PC-3 (cell line): ENCODE measurements around the gene CHGA. TPM values are rescaled to one million over a fixed set of nuclear protein-coding genes. Genes with fewer than 3 reads are reported as not detected.

Experiments
- ATAC-seq: fragments of 200-7000 bp; cut with Tn5 transposase; 2 replicates; pipeline ENCODE4 v1.9.1; 2020; ENCODE audit warnings: mild to moderate bottlenecking, moderate library complexity
- BruUV-seq: library from RNA; stranded (reverse); fragments of 400-500 nt; replicated peaks from 2 replicates; lab custom pipeline; 2021; lab: Mats Ljungman, UMichigan
- CTCF ChIA-PET: fragments of 300-600 bp; sonication (Branson Sonifier 250); formaldehyde crosslinking; loops from one replicate; lab custom pipeline; 2022; ENCODE audit warnings: antibody characterized with exemption; lab: Charles Lee
- POLR2A ChIA-PET: fragments of 300-600 bp; sonication (Branson Sonifier 250); formaldehyde crosslinking; loops from one replicate; lab custom pipeline; 2022; ENCODE audit warnings: antibody characterized with exemption; ENCODE audit not compliant: unreplicated experiment; lab: Charles Lee
- DNase-seq: peaks from one replicate; pipeline ENCODE4 v3.0.0-alpha.2; 2015
- H2AFZ ChIP-seq: fragments of 300-600 bp; sonication (generic); 2 replicates; pipeline ENCODE4 v1.6.0; 2016; ENCODE audit warnings: antibody characterized with exemption, low read length
- H3F3A ChIP-seq: fragments of 300-600 bp; sonication (generic); one replicate; pipeline ENCODE4 v1.6.0; 2017; ENCODE audit warnings: antibody characterized with exemption, low read length, control low read depth, mild to moderate bottlenecking; ENCODE audit not compliant: unreplicated experiment
- H3K27ac ChIP-seq: fragments of 300-600 bp; sonication (generic); 2 replicates; pipeline ENCODE4 v1.5.1; 2016; ENCODE audit warnings: mild to moderate bottlenecking, low read length
- H3K27me3 ChIP-seq: fragments of 300-600 bp; sonication (generic); 2 replicates; pipeline ENCODE4 v1.6.1; 2016; ENCODE audit warnings: low read length, mixed read lengths
- H3K36me3 ChIP-seq: fragments of 300-600 bp; sonication (generic); 2 replicates; pipeline ENCODE4 v1.6.1; 2016; ENCODE audit warnings: low read depth, mixed run types, low read length, mixed read lengths
- H3K4me1 ChIP-seq: fragments of 300-600 bp; sonication (generic); 2 replicates; pipeline ENCODE4 v1.5.1; 2016; ENCODE audit warnings: low read length; ENCODE audit not compliant: insufficient read depth
- H3K4me2 ChIP-seq: fragments of 300-600 bp; sonication (generic); 2 replicates; pipeline ENCODE4 v1.6.0; 2016; ENCODE audit warnings: low read length
- H3K4me3 ChIP-seq: fragments of 300-600 bp; sonication (generic); 2 replicates; pipeline ENCODE4 v1.5.1; 2016; ENCODE audit warnings: mild to moderate bottlenecking, low read length, mixed read lengths
- H3K79me2 ChIP-seq: fragments of 300-600 bp; sonication (generic); 2 replicates; pipeline ENCODE4 v1.6.1; 2017; ENCODE audit warnings: low read length, mixed read lengths
- H3K9ac ChIP-seq: fragments of 300-600 bp; sonication (generic); 2 replicates; pipeline ENCODE4 v1.6.0; 2016; ENCODE audit warnings: mild to moderate bottlenecking, low read length
- H3K9me2 ChIP-seq: fragments of 300-600 bp; sonication (generic); replicated peaks from 2 replicates; pipeline ENCODE4 v1.6.1; 2016; ENCODE audit warnings: mixed run types, low read length, mixed read lengths
- H3K9me3 ChIP-seq: fragments of 300-600 bp; sonication (generic); 2 replicates; pipeline ENCODE4 v1.6.1; 2016; ENCODE audit warnings: low read length, mixed read lengths
- H4K20me1 ChIP-seq: fragments of 300-600 bp; sonication (generic); 2 replicates; pipeline ENCODE4 v1.6.1; 2016; ENCODE audit warnings: low read length, mixed read lengths
- CTCF ChIP-seq: fragments of 300-600 bp; sonication (generic); conservative IDR thresholded peaks from 2 replicates; pipeline ENCODE4 v1.5.1; 2017; ENCODE audit warnings: antibody characterized with exemption, low read depth, mild to moderate bottlenecking, low read length
- EZH2 ChIP-seq: fragments of 300-600 bp; sonication (generic); IDR thresholded peaks from one replicate; pipeline ENCODE4 v1.6.1; 2017; ENCODE audit warnings: antibody characterized with exemption, mild to moderate bottlenecking, low read length; ENCODE audit not compliant: unreplicated experiment
- EZH2phosphoT487 ChIP-seq: fragments of 300-600 bp; sonication (generic); IDR thresholded peaks from 2 replicates; pipeline ENCODE4 v1.6.1; 2018; ENCODE audit warnings: mild to moderate bottlenecking, antibody characterized with exemption, low read length, borderline replicate concordance
- intact Hi-C: fragments of 100-400 bp; cut with micrococcal nuclease; formaldehyde crosslinking; loops from 2 replicates; pipeline ENCODE4 v1.9.0; 2023
- total RNA-seq: library from RNA; depleted of rRNA; stranded (reverse); fragments of >200 nt; gene quantifications from 2 replicates; pipeline ENCODE4 v1.2.3, GENCODE V29; 2014

The CHGA gene
- total RNA-seq, 1 experiment from 2014 or later = not detected

- no peaks in the 10 kb centered on the region for H4K20me1 ChIP-seq
- H3K27me3 ChIP-seq = no peaks in the 10 kb centered on the region
- H3K27ac ChIP-seq = no peak overlapping the region
- intact Hi-C loops = no loop called here
- no peaks in the 10 kb centered on the region for H3K9me2 ChIP-seq
- H2AFZ ChIP-seq = no peak overlapping the region
- no peaks in the 10 kb centered on the region for H3K36me3 ChIP-seq
- ATAC-seq = no peak
- H3K4me3 ChIP-seq = no peak overlapping the region
- H3K79me2 ChIP-seq = 0 out of 2 replicates have a peak, but pooled peaks cover 3% of the 10 kb centered on the region
- no peaks in the 10 kb centered on the region for H3F3A ChIP-seq
- ChIA-PET CTCF (no interaction called here), POLR2A (no interaction called here)
- no peak for DNase-seq
- no peak for TF ChIP-seq CTCF
- TF ChIP-seq EZH2phosphoT487 = no peak
- no peak for TF ChIP-seq EZH2
- H3K4me2 ChIP-seq = no peak overlapping the region
- no peak overlapping the region for H3K9ac ChIP-seq
- H3K9me3 ChIP-seq = no peaks in the 10 kb centered on the region
- H3K4me1 ChIP-seq = no peaks in the 10 kb centered on the region
- no TSS peak for BruUV-seq
Observed at GRCh38 chr14:92969430-92969829, 46.5 kb downstream of the CHGA start.

- no peak for DNase-seq
- H2AFZ ChIP-seq = no peak overlapping the region
- no peaks in the 10 kb centered on the region for H3K9me2 ChIP-seq
- H3K27ac ChIP-seq = no peak overlapping the region
- intact Hi-C loops = no loop called here
- no peaks in the 10 kb centered on the region for H3F3A ChIP-seq
- H3K4me1 ChIP-seq = no peaks in the 10 kb centered on the region
- TF ChIP-seq EZH2 (no peak), EZH2phosphoT487 (no peak), CTCF (no peak)
- CTCF ChIA-PET = no interaction called here
- H3K9me3 ChIP-seq = no peaks in the 10 kb centered on the region
- BruUV-seq = no TSS peak
- H3K27me3 ChIP-seq = no peaks in the 10 kb centered on the region
- ATAC-seq = no peak
- no peak overlapping the region for H3K4me2 ChIP-seq
- no peaks in the 10 kb centered on the region for H3K36me3 ChIP-seq
- H3K79me2 ChIP-seq = 0 out of 2 replicates have a peak, but pooled peaks cover 3% of the 10 kb centered on the region
- H3K4me3 ChIP-seq = no peak overlapping the region
- H3K9ac ChIP-seq = no peak overlapping the region
- POLR2A ChIA-PET = no interaction called here
- H4K20me1 ChIP-seq = no peaks in the 10 kb centered on the region
Observed at GRCh38 chr14:92969871-92970270, 46.9 kb downstream of the CHGA start.

- H3K4me1 ChIP-seq = no peaks in the 10 kb centered on the region
- POLR2A ChIA-PET = no interaction called here
- no peak overlapping the region for H3K4me3 ChIP-seq
- H3K79me2 ChIP-seq = 0 out of 2 replicates have a peak, but pooled peaks cover 3% of the 10 kb centered on the region
- ATAC-seq (no peak), DNase-seq (no peak)
- no peak overlapping the region for H2AFZ ChIP-seq
- no peaks in the 10 kb centered on the region for H3K9me2 ChIP-seq
- H3K36me3 ChIP-seq = no peaks in the 10 kb centered on the region
- H3K9ac ChIP-seq = no peak overlapping the region
- no peaks in the 10 kb centered on the region for H3K27me3 ChIP-seq
- H3K9me3 ChIP-seq = no peaks in the 10 kb centered on the region
- CTCF ChIA-PET = no interaction called here
- H3K27ac ChIP-seq = no peak overlapping the region
- TF ChIP-seq EZH2phosphoT487 = no peak
- BruUV-seq = no TSS peak
- H4K20me1 ChIP-seq = no peaks in the 10 kb centered on the region
- no peaks in the 10 kb centered on the region for H3F3A ChIP-seq
- H3K4me2 ChIP-seq = no peak overlapping the region
- intact Hi-C loops = no loop called here
Observed at GRCh38 chr14:92970271-92970670, 47.3 kb downstream of the CHGA start.
